T-helper 2 cell (primary cell): ENCODE measurements around the gene RAET1G.
"Not testable (repeated sequence)": the region's sequence is repeated elsewhere in the genome, so short reads cannot be mapped to it uniquely, and the experiment has no call there.

Experiments used
- DNase-seq, 5 experiments: peaks; one replicate each; pipeline versions ENCODE4 v3.0.0 to v3.0.0-alpha.2; 2012 to 2022
- total RNA-seq, 2 donors: gene quantifications; one replicate each; lab custom pipeline; 2026; lab: John Stamatoyannopoulos, UW

RAET1G gene, protein sequence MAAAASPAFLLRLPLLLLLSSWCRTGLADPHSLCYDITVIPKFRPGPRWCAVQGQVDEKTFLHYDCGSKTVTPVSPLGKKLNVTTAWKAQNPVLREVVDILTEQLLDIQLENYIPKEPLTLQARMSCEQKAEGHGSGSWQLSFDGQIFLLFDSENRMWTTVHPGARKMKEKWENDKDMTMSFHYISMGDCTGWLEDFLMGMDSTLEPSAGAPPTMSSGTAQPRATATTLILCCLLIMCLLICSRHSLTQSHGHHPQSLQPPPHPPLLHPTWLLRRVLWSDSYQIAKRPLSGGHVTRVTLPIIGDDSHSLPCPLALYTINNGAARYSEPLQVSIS
- 0 reads per million in 2 donors for total RNA-seq

DNA sequence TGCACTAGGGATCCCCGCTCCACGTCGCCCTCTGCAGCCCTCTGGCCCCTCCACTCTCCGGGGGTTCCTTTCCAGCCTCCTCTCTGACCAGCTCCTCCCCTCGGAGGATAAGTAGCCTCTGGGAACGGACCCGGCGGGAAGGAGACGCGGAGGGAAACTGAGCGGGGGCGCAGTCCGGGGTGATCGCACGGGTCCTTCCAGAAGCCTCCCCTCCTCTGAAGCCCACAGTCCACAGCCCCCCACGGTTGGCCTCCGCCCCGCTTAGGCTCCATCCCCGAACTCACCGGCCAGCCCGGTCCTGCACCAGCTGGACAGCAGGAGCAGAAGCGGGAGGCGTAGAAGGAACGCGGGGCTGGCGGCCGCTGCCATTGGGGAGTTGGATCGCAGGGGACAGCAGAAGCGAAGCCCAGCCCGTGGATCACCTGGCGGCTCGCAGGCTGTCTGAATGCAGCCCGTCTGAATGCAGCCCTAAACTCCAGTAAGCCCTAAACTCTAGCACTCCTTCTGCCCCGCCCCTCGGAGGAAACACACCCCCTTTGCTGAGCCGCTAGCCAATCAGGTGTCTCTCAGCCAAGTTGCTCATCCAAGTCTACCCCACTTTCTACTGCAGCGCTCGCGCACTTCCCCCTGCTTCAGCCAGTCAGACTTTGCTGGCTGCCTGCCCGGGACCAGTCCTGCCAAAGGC is at the start of gene RAET1G:
TSS of gene RAET1G (minus strand) at position 480 of the 685 bp plus-strand sequence. CDS start at position 369, 111 bp downstream.
- peak; percentile 48 to 89 (median 73) for DNase-seq

- DNase-seq = no peak
Observed at GRCh38 chr6:149969635-149970034, 46.7 kb upstream of the RAET1G start.

DNA sequence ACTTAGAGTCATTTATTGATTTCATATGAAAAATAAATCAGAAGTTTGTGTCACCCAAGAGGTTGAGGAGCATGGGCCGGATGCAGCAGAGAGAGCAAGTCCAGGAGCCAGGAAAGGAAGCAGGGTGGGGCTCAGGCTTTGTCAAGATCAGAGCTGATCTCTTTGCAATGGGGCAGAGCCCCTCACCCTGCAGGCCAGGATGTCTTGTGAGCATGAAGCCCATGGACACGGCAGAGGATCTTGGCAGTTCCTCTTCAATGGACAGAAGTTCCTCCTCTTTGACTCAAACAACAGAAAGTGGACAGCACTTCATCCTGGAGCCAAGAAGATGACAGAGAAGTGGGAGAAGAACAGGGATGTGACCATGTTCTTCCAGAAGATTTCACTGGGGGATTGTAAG is 46.0 kb upstream of the RAET1G start:
- DNase-seq = not testable (repeated sequence)

DNA sequence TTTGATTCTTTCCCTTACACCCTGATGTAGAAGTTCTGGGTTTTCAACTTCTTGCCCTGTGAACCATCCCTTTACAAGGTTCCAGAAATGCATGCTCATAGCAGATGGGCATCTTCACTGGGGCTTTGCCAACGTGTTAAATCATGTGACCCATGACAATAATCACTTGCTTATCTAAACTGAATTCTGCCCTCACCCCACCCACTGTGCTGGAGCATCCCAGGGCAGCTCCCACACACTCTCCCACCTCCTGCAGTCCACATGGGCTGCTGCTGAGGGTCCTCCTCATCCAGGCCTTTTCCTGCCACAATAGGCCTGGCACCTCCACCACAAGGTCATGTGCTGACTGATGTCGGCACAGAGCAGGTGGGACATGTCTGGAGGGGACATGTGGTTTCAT is 45.1 kb upstream of the RAET1G start:
- DNase-seq = not testable (repeated sequence)

DNA sequence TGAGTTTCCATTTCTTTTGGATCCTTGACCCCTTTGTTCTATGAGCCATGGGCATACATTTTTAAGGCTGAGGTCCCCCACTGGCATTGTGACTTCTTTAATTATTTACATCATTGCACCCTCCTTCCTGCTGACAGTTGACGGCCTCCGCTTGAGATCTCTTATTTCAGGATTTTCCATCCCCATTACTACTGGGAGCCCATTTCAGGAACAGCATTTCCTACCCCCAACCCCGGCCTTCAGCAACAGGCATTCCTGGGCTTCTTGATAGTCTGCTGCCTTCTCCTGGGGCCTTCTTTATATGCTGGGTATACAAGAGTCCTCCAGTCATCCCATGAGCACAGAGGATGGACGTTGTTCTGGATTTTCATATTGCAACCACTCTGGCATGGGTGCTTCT is 44.7 kb upstream of the RAET1G start:
- no peak for DNase-seq

DNA sequence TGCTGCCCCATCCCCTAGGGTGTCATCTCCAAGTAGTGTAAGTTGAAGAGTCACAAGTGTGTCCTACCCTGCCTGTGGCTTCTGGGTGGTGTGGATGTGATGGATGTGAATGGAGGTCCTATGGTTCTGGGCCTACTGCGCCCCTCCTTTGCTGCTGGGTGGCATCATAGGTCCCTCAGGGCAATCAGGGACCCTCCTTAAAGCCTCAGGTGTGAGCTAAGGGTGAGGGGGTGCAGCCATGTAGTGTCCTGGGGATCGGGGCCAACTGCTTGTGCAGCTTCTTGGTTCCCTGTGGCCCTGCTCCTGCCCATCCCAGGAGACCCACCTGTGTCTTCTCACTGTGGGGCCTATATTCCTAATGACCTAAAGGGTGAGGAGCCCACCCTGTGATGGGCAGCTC is 43.4 kb upstream of the RAET1G start:
- DNase-seq = not testable (repeated sequence)

DNA sequence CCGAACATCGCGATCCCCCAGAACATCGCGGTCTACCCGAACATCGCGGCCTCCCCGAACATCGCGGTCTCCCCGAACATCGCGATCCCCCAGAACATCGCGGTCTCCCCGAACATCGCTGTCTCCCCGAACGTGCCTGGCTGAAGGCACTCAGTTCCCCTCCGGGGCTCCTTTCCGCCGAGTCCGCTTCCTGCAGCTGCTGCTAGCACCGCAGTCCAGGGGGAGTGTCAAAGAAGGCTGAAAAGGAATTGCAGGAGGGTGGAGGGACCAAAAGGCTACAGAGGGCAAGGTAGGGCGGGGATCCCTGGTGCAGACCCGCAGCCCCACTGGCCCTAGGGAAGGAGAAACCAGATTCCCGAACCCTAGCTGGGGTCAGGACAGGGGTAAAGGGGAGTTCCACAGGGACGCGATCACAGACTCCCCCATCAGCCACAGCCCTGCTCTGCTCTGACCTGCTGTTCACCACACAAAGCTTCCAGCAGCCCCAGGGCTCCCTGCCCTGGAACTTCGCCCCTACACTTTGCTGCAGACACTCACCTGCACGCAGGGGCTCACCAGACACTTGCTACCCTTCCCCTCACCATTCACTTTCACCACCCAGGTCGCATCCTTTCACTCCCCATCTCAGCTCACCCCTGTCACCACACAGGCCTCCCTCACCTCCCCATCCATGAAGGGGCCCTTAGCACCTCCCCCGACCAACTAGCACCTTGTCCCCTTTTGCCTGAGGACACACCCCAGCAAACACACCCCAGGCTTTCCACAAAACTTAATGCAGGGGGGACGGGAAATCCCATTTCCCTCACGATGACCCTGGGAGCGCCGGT is 42.5 kb upstream of the RAET1G start:
- peak in 2 of 5 experiments; percentile 18 to 22 for DNase-seq

- peak in 1 of 5 experiments; percentile 35 for DNase-seq
Observed at GRCh38 chr6:149964308-149965193, 41.6 kb upstream of the RAET1G start.

GRCh38 chr6:149963462-149964307 is 40.8 kb upstream of the RAET1G start, which contains the start of gene ULBP1:
ULBP1 (plus strand) TSS chr6:149963943; CDS start chr6:149964050, 107 bp downstream.
- peak; percentile 50 to 79 (median 70) for DNase-seq

DNA sequence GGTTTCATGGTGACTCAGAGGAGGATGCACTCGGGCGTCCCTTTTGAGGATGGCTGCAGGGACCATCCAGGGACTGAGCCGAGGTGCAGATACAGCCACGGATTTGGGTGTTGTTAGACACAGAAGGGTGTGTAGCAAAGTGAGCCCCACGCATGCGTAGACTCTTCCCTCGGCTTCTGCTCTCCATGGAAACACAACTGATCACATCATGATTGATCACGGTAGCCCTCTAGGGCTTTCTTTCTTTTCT is 40.2 kb upstream of the RAET1G start:
- DNase-seq = peak in 2 of 5 experiments; percentile 17 to 61

GRCh38 chr6:149962461-149963211 is 39.7 kb upstream of the RAET1G start:
- no peak for DNase-seq

- DNase-seq = peak in 2 of 5 experiments; percentile 29 to 59
Observed at GRCh38 chr6:149961728-149962425, 39.0 kb upstream of the RAET1G start.

DNA sequence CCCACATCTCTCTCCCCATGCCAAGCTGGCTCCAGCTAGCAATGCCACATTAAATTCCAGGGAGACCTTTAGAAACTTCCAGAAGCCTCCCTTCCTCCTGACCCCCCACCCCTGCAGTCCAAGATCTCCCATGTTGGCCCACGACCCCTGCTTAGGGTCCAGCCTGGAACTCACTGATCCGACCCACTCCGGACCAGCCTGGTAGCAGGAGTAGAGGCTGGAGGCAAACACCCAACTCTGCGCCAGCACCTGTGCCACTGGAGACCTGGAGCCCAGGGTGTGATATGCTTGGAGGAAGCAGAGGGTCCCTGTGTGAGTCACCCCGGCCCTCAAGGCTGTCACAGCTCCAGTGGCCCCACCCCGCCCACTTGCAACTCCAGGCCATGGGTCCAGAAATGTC is 37.6 kb upstream of the RAET1G start:
- no peak for DNase-seq

- DNase-seq = not testable (repeated sequence)
Observed at GRCh38 chr6:149959806-149960205, 36.9 kb upstream of the RAET1G start.

- DNase-seq = not testable (repeated sequence)
Observed at GRCh38 chr6:149958124-149958523, 35.2 kb upstream of the RAET1G start.

DNA sequence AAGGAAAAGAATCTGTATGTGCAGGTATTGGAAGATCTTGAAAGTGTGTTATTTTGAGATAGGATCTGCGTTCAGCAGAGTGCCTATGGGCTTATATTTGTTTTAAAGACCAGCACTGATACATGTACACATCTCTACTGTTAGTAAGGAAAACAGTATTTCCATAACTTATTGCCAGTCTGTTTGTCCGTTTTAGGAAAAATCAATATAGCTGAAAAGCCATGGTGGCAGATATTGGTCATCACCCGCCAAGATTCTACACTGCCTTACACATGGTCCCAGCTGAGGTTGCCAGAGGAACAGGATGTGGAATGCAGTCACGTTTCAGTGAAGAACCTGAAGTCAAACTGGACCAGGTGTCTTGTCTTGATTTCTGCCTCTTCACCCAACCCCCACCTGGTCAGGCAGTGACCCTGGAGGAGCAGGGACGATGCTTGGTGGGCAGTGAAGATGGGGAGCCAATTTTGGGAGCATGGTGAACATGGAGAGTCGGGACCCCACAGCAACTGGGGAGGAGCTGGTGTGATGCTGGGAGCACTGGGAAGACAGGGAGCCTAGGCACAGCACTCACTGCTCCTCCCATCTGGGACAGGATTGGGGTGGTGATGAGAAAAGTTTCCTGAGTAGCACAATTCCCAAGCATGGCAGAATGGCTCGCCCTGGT is 32.9 kb upstream of the RAET1G start:
- DNase-seq = not testable (repeated sequence)

- DNase-seq = not testable (repeated sequence)
Observed at GRCh38 chr6:149954984-149955653, 32.2 kb upstream of the RAET1G start.

GRCh38 chr6:149954328-149954983 is 31.5 kb upstream of the RAET1G start:
- DNase-seq = not testable (repeated sequence)
